HG03196 (cell line): ENCODE measurements around the gene CAMK2G.

Source experiments
- ATAC-seq: cut with Tn5 transposase; IDR thresholded peaks from one replicate; pipeline ENCODE4 v1.9.1; 2021; ENCODE audit not compliant: unreplicated experiment

The CAMK2G gene

GRCh38 chr10:73865107-73865458 lies 9.3 kb downstream of the CAMK2G start:
- ATAC-seq, result no peak

GRCh38 chr10:73864229-73864628 lies 10.1 kb downstream of the CAMK2G start:
- no peak for ATAC-seq

- no peak for ATAC-seq
Observed at GRCh38 chr10:73863039-73863817, 11.1 kb downstream of the CAMK2G start.

GRCh38 chr10:73862011-73862410 lies 12.3 kb downstream of the CAMK2G start:
- ATAC-seq, result no peak

DNA sequence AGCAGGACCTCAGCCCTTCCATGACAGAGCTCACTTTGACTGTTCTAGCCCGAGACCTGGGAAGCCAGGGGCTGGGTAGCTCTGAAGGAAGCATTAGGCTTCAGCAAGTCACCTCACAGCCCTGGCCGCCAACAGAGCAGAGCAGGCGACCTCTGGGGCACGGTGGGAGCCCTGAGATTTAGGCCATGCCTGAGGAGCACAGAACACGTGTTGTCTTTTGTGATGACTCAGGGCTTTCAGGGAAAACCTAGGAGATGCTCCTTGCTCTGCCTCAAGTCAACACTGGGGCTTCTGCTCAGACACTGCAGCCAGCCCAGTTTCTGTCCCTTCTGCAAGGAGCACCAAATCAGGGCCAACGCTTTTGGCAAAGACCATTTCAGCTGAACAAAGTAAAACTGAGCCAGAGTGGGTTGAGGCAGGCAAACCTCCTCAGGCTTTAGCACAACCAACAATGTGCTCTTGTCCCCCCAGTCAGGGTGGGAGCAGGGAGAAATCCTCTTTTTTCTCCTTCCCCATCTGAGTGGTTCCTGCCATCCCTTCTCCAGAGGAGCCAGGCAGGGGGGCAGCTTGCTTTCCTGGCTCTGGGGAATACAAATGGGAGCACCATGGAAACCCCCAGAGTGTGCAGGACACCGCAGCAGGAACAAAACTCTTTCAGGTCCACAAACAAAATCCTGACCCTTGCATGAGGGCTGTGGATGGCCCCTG lies 14.4 kb downstream of the CAMK2G start:
- ATAC-seq, result no peak

DNA sequence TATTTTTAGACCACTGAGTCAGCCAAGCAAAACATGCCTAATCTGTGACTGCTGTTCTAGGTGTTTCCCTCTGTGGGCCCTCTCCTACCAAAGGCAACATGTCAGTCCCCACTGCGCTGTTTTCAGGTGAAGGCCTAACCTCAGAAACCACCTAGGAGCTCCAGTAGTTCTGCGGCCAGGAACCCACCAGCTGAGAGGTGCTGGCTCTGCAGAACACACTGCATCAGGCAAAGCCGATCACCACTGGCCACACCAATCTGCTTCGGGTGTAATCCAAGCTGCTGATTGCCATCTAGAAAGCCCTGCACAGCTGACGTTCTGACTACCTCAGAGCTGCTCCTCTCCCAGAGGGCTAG lies 14.9 kb downstream of the CAMK2G start:
- ATAC-seq, result no peak

- no peak for ATAC-seq
Observed at GRCh38 chr10:73858750-73859427, 15.5 kb downstream of the CAMK2G start.

DNA sequence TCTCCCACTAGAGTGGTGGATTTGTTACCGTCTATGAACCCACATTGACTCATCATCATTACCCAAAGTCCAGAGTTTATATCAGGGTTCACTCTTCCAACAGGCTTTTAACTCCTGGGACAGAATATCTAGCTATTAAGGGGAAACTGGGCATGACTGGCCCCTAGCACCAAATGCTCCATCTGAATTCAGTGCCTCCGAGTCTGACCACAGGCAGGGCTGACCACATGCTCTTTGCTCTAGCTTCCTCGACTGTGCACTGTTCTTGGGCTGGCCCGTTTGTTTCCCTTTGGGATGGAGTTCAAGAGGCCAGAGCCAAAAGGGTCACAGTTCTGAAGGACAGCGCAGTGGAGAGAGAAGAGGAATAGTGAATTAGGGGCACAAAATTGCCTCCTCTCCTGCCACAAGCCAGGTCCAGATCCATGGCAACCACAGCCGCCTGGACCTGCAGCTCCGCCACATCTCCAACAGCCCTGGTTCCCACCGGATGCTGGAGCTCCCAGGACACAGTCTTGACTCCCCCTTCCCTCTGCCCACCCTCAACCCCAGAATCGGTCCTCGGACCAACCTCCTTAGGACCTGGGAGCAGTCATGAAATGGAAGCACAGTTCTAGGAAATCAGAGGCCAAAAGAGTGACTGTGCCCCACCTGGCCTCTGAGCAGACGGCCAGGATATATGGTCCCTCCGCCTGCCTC lies 16.2 kb downstream of the CAMK2G start:
- ATAC-seq, result no peak

- no peak for ATAC-seq
Observed at GRCh38 chr10:73857446-73857845, 16.9 kb downstream of the CAMK2G start.

- ATAC-seq, result no peak
Observed at GRCh38 chr10:73856261-73856660, 18.1 kb downstream of the CAMK2G start.

- ATAC-seq, result no peak
Observed at GRCh38 chr10:73855413-73855812, 18.9 kb downstream of the CAMK2G start.

GRCh38 chr10:73854310-73854709 lies 20.0 kb downstream of the CAMK2G start:
- ATAC-seq, result no peak

GRCh38 chr10:73853196-73853595 lies 21.2 kb downstream of the CAMK2G start:
- no peak for ATAC-seq

DNA sequence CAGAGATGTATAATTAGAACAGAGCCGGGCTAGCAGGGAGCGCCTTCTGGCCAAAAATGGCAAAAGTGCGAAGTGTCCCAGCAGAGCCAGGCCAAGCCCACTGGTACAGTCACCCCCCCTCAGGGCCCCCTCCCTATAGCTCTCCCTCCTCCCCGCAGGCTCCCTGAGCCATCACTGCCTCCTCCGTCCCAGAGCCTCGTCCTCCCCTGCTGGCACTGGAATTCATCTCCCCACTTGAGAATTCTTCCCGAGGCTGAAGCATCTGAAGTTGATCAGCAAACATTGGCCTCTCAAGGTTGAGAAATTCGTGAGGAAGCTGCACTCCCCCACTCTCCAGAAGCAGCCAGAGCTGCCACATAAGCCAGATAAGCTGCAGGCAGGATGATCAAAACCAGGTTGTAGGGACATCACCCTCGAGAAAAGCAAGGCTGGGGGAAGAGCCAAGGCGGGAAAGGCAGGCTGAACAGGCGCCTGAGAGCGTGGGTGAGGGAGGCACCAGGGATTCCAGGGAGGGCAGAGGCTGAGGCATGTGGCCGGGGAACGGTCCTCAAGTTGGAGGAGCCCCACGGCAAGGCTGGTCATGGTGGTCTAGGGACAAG lies 23.4 kb downstream of the CAMK2G start:
- no peak for ATAC-seq

GRCh38 chr10:73850211-73850610 lies 24.1 kb downstream of the CAMK2G start:
- ATAC-seq, result no peak

GRCh38 chr10:73848821-73849489 lies 25.4 kb downstream of the CAMK2G start:
- ATAC-seq, result peak; percentile 87

DNA sequence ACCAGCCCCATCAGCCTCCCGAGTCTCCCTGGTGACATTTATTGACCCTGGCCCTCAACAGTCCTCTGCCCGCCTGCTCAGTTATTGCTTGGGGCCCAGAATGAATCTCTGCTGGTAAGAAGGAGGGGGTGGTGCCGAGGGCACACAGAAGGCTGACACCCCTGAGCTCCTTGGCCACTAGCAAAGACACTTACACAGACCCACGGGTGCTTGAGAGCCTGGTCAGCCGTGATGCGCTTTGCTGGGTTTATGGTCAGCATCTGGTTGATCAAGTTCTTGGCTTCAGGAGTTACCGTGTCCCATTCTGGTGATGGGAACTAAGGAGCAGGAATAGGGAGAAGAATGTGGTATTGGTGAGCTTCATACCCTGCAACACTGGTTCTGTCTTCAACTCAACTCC lies 27.3 kb downstream of the CAMK2G start:
- ATAC-seq, result no peak

- no peak for ATAC-seq
Observed at GRCh38 chr10:73843261-73843660, 31.1 kb downstream of the CAMK2G start.

- ATAC-seq, result no peak
Observed at GRCh38 chr10:73842349-73842748, 32.0 kb downstream of the CAMK2G start.

GRCh38 chr10:73841526-73842285 lies 32.6 kb downstream of the CAMK2G start:
- ATAC-seq, result no peak
